Motor neuron (in vitro differentiated cells): Measurements from ENCODE around the gene PGAP1. TPM values are rescaled to one million over a fixed set of nuclear protein-coding genes. Genes with fewer than 3 reads are reported as not detected.

Source experiments
- ATAC-seq, 8 experiments: fragments of 200-7000 bp; cut with Tn5 transposase; replicated peaks in 6 of 8; 2 replicates each; pipeline ENCODE4 v1.8.0; 2021; ENCODE audit warnings: mild to moderate bottlenecking in 8 of 8, moderate library complexity in 8 of 8
- H3K27ac ChIP-seq, 2 donors: fragments of 250-450 bp; sonication (Bioruptor Pico); 2 replicates each; pipeline ENCODE4 v1.9.0; 2021; ENCODE audit warnings: antibody characterized with exemption in 2 of 2, mild to moderate bottlenecking in 2 of 2, moderate library complexity in 1 of 2
- H3K4me1 ChIP-seq, 2 donors: fragments of 250-450 bp; sonication (Bioruptor Pico); replicated peaks in 1 of 2; 2 replicates each; pipeline ENCODE4 v1.6.1; 2021; ENCODE audit warnings: antibody characterized with exemption in 2 of 2, mild to moderate bottlenecking in 2 of 2, moderate library complexity in 1 of 2
- H3K4me3 ChIP-seq, 5 donors: fragments of 250-450 bp; sonication (Bioruptor Pico); 2 replicates each; pipeline ENCODE4 v1.9.0; 2021; ENCODE audit warnings: antibody characterized with exemption in 5 of 5, mild to moderate bottlenecking in 5 of 5, moderate library complexity in 4 of 5
- WGBS, 10 experiments: fragments of 450-650 bp; shearing (Covaris generic); methylation state at CpG; one replicate each; pipeline ENCODE4 v1.0.0; 2022; 5-methylcytosine and 5-hydroxymethylcytosine counted together
- in situ Hi-C, 9 experiments: fragments of 400-800 bp; cut with MboI; loops; one replicate each; pipeline ENCODE4 v1.15.0; 2021; ENCODE audit warnings: low sequenced_read_pairs in 9 of 9, low pct_unique_long_range_greater_than_20kb in 2 of 9; ENCODE audit not compliant: unreplicated experiment in 9 of 9
- total RNA-seq, 8 experiments: library from RNA; unstranded; fragments of 300-600 nt; gene quantifications; 2 replicates each; pipeline versions ENCODE4 v1.2.3 to v1.2.4, GENCODE V29; 2022

Gene PGAP1
- total RNA-seq, 8 experiments from 2014 or later, result 7.6 to 104 (median 41.6) TPM

DNA sequence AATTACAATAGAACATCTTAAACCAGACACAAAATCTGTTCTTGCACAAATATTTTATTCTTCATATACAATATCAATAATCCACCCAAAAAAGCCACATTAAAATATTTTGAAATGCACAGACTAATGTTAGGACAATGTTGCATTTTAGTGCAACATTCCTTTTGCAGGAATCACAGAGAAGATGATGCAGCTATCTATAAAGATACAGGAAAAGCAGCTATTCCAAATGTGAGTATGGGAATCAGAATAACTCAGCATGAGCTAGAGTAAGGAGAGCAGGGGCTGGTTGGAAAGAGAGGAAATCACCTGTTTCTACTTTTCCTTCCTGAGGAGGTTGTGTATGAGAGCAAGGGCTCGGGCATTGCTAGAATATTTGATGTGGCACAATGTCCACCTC is 122.1 kb downstream of the PGAP1 start:
- in situ Hi-C loops, result no loop called here
- 0 to 50% (median 13%) methylated on average over 1 of the region's 1 CpG; no CpG with 5 or more reads in 5 of the 10 experiments for WGBS, 10 experiments
- Histone ChIP-seq H3K27ac (no peak overlapping the region), H3K4me3 (no peak overlapping the region), H3K4me1 (no peaks in the 10 kb centered on the region)
- peak in 2 of 8 experiments; percentile 8 to 26 for ATAC-seq

DNA sequence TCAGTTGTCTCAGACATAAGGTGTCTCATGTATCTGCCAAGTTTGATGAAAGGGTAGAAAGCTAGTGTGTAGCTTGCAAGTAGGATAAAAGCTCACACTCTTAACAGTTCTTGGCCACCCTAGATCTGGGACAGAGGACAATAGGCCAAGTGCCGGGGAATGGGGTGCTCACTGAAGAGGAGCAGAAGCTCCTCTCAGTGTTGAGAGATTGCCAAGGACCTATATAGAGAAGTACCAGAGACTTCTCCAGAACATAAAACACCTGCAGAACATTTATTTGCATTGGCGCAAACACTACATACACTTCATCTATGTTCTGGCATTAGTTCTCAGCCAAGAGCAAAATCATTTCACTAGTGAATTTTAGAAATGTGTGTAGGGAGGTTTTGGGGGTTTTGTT is 124.1 kb downstream of the PGAP1 start:
- ATAC-seq, result no peak
- H3K4me3 ChIP-seq, result no peak overlapping the region
- peaks cover 0 to 14% of the 10 kb centered on the region in 2 donors for H3K4me1 ChIP-seq
- in situ Hi-C loops, result no loop called here
- 100% methylated on average over 1 to 2 of the region's 2 CpGs; no CpG with 5 or more reads in 5 of the 10 experiments for WGBS, 10 experiments
- H3K27ac ChIP-seq, result no peak overlapping the region

DNA sequence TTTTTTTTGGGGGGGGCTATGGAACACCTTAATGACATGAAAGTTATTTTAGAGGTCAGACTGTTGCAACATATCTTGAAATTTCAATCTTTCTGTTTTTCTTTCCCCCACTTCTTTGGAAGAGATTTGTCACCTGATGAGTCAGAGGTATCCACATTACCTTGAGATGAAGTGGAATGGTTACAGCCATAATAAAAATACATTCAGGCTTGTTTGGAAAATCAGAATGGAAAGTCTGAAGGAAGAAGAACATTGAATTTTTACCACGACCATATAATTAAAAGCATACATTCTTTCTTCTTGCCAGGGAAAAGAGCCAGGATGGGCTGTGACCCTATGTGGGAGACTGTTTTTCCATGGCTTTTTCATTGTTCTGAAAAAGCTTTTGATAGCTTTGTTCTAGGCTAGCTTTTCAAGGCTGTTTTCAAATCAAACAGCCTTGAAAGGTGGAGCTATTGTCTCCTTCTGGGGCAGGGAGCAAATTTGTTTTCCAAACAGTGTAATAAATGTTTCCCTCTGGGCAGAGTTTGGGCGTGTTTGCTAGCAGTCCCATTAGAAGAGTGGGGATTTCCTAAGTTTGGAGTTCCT is 124.7 kb downstream of the PGAP1 start:
- peak in 1 of 8 experiments; percentile 7 for ATAC-seq
- WGBS, 10 experiments, result 0 to 100% (median 16%) methylated on average over 1 to 2 of the region's 2 CpGs; no CpG with 5 or more reads in 2 of the 10 experiments
- Histone ChIP-seq H3K27ac (no peak overlapping the region), H3K4me1 (peaks cover 0 to 14% of the 10 kb centered on the region in 2 donors), H3K4me3 (no peak overlapping the region)
- in situ Hi-C loops, result no loop called here

DNA sequence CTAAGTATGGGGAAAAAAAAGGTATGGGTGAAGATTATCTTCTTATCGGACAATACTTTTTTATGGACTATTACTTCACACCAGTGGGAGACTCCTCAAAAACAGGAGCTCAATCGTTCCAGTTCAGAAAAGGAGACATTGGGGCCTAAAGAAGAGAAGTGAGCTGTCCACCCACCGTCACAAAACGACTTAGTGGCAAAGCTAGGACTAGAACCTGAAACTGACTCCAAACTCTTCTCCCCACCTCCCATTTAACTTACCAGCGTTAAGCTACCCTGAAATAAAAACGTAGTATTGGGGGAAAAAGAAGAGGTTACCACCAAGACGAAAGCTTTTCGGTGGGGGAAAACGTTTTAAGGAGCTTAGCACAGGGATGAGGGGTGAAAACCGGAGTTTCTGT is 127.5 kb downstream of the PGAP1 start:
- peaks cover 0 to 14% of the 10 kb centered on the region in 2 donors for H3K4me1 ChIP-seq
- ATAC-seq, result peak in 3 of 8 experiments; percentile 2 to 4 (median 3)
- WGBS, 10 experiments, result 6 to 33% (median 10%) methylated on average over 3 to 10 of the region's 10 CpGs
- in situ Hi-C loops, result no loop called here
- peak overlapping the region; percentile 45 to 95 (median 72) for H3K4me3 ChIP-seq
- H3K27ac ChIP-seq, result peak overlapping the region; percentile 67 to 81

DNA sequence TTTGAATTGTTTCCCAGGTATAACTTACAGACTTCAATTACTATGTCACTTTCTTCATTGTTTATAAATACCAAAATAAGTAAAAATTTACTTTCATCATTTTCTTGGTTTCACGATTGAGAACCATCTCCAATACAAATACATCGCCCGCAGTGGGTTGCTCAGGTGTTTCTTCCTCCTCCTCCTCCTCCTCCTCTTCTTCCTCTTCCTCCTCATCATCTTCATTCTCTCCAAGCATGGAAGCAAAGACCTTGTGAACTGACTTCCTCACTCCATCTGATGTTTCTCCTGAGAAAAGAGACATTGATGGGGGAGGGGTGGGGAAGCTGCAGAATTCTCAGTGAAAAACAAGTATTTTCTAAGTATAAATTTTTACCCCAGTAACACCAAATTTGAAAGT is 133.6 kb downstream of the PGAP1 start:
- whole genome bisulfite sequencing, 10 experiments, result 97 to 100% (median 100%) methylated on average over 1 to 3 of the region's 3 CpGs; no CpG with 5 or more reads in 4 of the 10 experiments
- ATAC-seq, result no peak
- peaks cover 0 to 5% of the 10 kb centered on the region in 2 donors for H3K4me1 ChIP-seq
- in situ Hi-C loops, result no loop called here
- no peak overlapping the region for H3K27ac ChIP-seq
- H3K4me3 ChIP-seq, result no peak overlapping the region

DNA sequence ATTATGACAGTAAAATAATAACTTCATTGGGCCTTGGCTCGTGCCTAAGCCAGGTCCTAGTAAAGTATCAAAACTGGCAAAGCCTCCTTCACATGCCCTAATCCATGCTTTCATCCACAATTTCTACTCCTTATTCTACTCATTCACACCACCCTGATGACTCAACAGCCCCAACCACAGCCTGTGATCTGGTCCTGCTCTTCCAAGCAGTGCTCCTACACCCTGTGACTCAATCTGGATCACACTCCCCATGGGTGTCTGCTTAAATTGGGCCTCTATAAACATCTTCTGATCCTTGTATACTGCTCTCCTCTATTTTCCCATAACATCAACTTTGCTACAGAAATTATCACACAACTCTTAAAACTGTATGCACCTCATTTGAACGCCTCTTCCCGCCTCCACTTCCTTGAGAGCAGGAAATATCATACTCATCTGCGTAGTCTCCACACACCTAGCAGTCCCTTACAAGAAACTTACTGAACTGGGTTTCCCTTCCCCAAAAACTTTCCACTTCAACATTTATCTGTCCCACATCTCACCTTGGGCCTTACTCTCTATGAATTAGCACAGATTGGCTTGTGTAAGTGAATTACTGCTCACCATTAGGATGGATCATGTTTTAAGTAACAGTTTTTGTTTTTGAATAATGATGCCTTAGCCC is 142.9 kb downstream of the PGAP1 start:
- H3K4me3 ChIP-seq, result no peak overlapping the region
- ATAC-seq, result peak in 2 of 8 experiments; percentile 99 to 100
- 57 to 100% (median 100%) methylated on average over 1 to 4 of the region's 4 CpGs; no CpG with 5 or more reads in 2 of the 10 experiments for WGBS, 10 experiments
- H3K4me1 ChIP-seq, result no peaks in the 10 kb centered on the region
- in situ Hi-C loops, result no loop called here
- H3K27ac ChIP-seq, result no peak overlapping the region

Other genes with a start within 250 kb of the PGAP1 start
- 10 to 100 TPM; 26.3 to 62.8 (median 33.9) TPM for gene GTF3C3, start 127.0 kb downstream of the PGAP1 start, total RNA-seq
- gene C2orf66, start 117.4 kb downstream of the PGAP1 start, total RNA-seq, result 1 to 10 TPM in 2 of 8 experiments, under 1 TPM in 6; 0.23 to 5.8 (median 0.64) TPM